Panc1 (cell line): ENCODE results near the gene HOXA4. TPM values are rescaled to one million over a fixed set of nuclear protein-coding genes. Genes with fewer than 3 reads are reported as not detected.

Experiments
- ATAC-seq: fragments of 200-7000 bp; cut with Tn5 transposase; 2 replicates; pipeline ENCODE4 v1.9.1; 2020; ENCODE audit warnings: mild to moderate bottlenecking, moderate library complexity
- BruUV-seq: library from RNA; stranded (reverse); fragments of 400-500 nt; replicated peaks from 2 replicates; lab custom pipeline; 2021; lab: Mats Ljungman, UMichigan
- CTCF ChIA-PET: fragments of 300-600 bp; sonication (Branson Sonifier 250); formaldehyde crosslinking; loops from one replicate; lab custom pipeline; 2022; ENCODE audit warnings: antibody characterized with exemption; lab: Charles Lee
- POLR2A ChIA-PET: fragments of 300-600 bp; sonication (Branson Sonifier 250); formaldehyde crosslinking; loops from one replicate; lab custom pipeline; 2022; ENCODE audit warnings: antibody characterized with exemption; lab: Charles Lee
- DNase-seq: peaks from one replicate; pipeline ENCODE4 v3.0.0-alpha.2; 2010; ENCODE audit warnings: low read depth, low spot score
- H3K27ac ChIP-seq: 2 replicates; pipeline ENCODE4 v1.5.1; 2011; ENCODE audit warnings: mild to moderate bottlenecking, low read length, inconsistent platforms
- H3K27me3 ChIP-seq: fragments of 200-500 bp; sonication (Bioruptor generic); 2 replicates; pipeline ENCODE4 v1.6.0; 2014; ENCODE audit warnings: low read length, inconsistent platforms; ENCODE audit not compliant: control insufficient read depth, insufficient read depth
- H3K36me3 ChIP-seq: fragments of 200-500 bp; sonication (Bioruptor generic); 2 replicates; pipeline ENCODE4 v1.5.1; 2014; ENCODE audit warnings: inconsistent platforms, mild to moderate bottlenecking, low read length, moderate library complexity; ENCODE audit not compliant: control insufficient read depth, insufficient read depth
- H3K4me1 ChIP-seq: 2 replicates; pipeline ENCODE4 v1.5.1; 2011; ENCODE audit warnings: inconsistent platforms, mild to moderate bottlenecking, low read length, moderate library complexity; ENCODE audit not compliant: control insufficient read depth, insufficient read depth
- H3K4me3 ChIP-seq, 2 experiments: 2 replicates each; pipeline ENCODE4 v1.5.1; 2011 to 2012; ENCODE audit warnings: low read depth in 2 of 2, low read length in 2 of 2, mild to moderate bottlenecking in 2 of 2, inconsistent platforms in 1 of 2, moderate library complexity in 1 of 2
- H3K9me3 ChIP-seq: fragments of 200-500 bp; sonication (Bioruptor generic); 2 replicates; pipeline ENCODE4 v1.5.1; 2014; ENCODE audit warnings: low read depth, mild to moderate bottlenecking, inconsistent platforms, low read length, moderate library complexity; ENCODE audit not compliant: control insufficient read depth, insufficient read depth
- REST ChIP-seq, 2 experiments: IDR thresholded peaks; 2 replicates each; pipeline ENCODE4 v1.6.1; 2011 to 2012; ENCODE audit warnings: low read depth in 2 of 2, control low read depth in 1 of 2, low read length in 1 of 2, mild to moderate bottlenecking in 1 of 2, moderate library complexity in 1 of 2; ENCODE audit not compliant: insufficient read depth in 1 of 2
- TCF7L2 ChIP-seq: IDR thresholded peaks from 2 replicates; pipeline ENCODE4 v1.6.1; 2011; ENCODE audit warnings: mild to moderate bottlenecking, low read depth, low read length, inconsistent platforms
- in situ Hi-C: cut with HindIII; loops from 2 replicates; pipeline ENCODE4 v1.10.0; 2016; ENCODE audit warnings: low sequenced_read_pairs, low pct_unique_long_range_greater_than_20kb
- intact Hi-C: fragments of 100-400 bp; cut with micrococcal nuclease; formaldehyde crosslinking; loops from one replicate; pipeline ENCODE4 v1.10.0; 2022; ENCODE audit not compliant: unreplicated experiment
- total RNA-seq: library from RNA; stranded (reverse); gene quantifications from one replicate; pipeline ENCODE4 v1.2.1, GENCODE V29; 2021; ENCODE audit not compliant: unreplicated experiment

Gene HOXA4
- total RNA-seq, 1 experiment from 2014 or later = 0.39 TPM

DNA sequence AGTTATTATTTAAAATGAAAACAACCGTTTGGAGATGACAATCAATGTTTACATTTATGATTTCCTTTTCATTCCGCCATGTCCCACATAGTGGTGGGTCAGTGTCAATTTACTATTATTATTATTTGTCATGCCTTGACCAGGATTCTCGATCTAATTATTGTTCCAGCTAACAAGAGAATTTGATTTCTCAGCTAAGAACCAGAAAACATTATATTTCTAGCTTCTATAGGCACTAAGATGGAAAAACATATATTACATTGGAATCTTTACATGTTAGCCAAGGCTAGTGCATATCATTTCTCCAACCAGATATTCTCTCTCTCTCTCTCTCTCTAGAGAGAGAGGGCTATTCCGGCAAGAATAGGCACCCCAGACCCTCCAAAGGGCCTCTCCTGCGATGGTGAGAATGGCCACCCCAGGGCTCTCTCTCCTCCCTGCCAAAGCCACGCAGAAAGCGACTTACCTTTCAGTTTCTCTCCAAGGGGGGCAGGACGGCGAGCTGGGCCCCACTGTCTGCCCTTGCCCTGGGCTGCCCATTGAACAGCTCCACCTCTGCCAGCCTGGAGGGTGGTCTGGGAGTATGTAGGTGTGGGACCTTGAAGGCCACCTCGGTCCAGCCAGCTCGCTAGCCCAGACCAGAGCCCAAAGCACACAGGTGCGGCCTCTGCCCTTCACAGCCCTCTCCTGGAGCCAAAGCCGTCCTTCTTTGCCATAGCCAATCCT lies 19.4 kb upstream of the HOXA4 start:
- DNase-seq = no peak
- H3K27ac ChIP-seq = peak overlapping the region; percentile 89
- H3K27me3 ChIP-seq = no peaks in the 10 kb centered on the region
- H3K4me1 ChIP-seq = peaks cover 20% of the 10 kb centered on the region
- no TSS peak for BruUV-seq
- ChIA-PET POLR2A (no interaction called here), CTCF (interaction anchor here (0.8 to 3.4 kb wide), 3 partner anchors 11 to 442 kb away, joined by 4 to 24 read pairs (median 4); no protein-coding TSS in a partner anchor)
- TF ChIP-seq TCF7L2 = no peak
- TF ChIP-seq REST (IDR thresholded peaks at IDR 0.05; ENCODE audit: insufficient read depth in 1 of 2, low read depth in 2 of 2, low read length in 1 of 2) = no peak
- intact Hi-C loops (no loop called here), in situ Hi-C loops (no loop called here)
- H3K9me3 ChIP-seq = no peaks in the 10 kb centered on the region
- no peaks in the 10 kb centered on the region for H3K36me3 ChIP-seq
- peak; percentile 72 for ATAC-seq
- H3K4me3 ChIP-seq = peak overlapping the region; percentile 57 to 83

GRCh38 chr7:27148756-27149641 lies 18.4 kb upstream of the HOXA4 start:
- DNase-seq = no peak
- POLR2A ChIA-PET = no interaction called here

More at GRCh38 chr7:27148756-27149641, 18.4 kb upstream of the HOXA4 start:
- Histone ChIP-seq H3K36me3 (no peaks in the 10 kb centered on the region), H3K9me3 (no peaks in the 10 kb centered on the region), H3K27ac (peak overlapping the region; percentile 89), H3K27me3 (no peaks in the 10 kb centered on the region), H3K4me1 (peaks cover 20% of the 10 kb centered on the region), H3K4me3 (peak overlapping the region; percentile 57 to 83)
- ATAC-seq = no peak
- CTCF ChIA-PET = interaction anchor here (0.5 to 3.4 kb wide), 2 partner anchors 12 to 14 kb away, joined by 3 to 24 read pairs; no protein-coding TSS in a partner anchor
- BruUV-seq = no TSS peak
- intact Hi-C loops = no loop called here
- in situ Hi-C loops = no loop called here
- TF ChIP-seq REST (IDR thresholded peaks at IDR 0.05; ENCODE audit: insufficient read depth in 1 of 2, low read depth in 2 of 2, low read length in 1 of 2) = no peak
- TF ChIP-seq TCF7L2 = 0 out of 2 replicates have a peak, but pooled peaks have one; percentile 43
